Measurements from ENCODE around the gene RYR1. TPM values are rescaled to one million over a fixed set of nuclear protein-coding genes. Genes with fewer than 3 reads are reported as not detected.
A peak's percentile ranks its signal among the peaks of the same experiment; 100 is the strongest.
"Not testable (repeated sequence)": the region's sequence is repeated elsewhere in the genome, so short reads cannot be mapped to it uniquely, and the experiment has no call there.

The RYR1 gene
- polyA plus RNA-seq, 1 experiment = not detected

- no peak for DNase-seq (ENCODE audit: low read depth, low spot score)
- ChIA-PET CTCF (no interaction called here), POLR2A (no interaction called here)
- Histone ChIP-seq H3K9me3 (ENCODE audit: control insufficient read depth, insufficient read depth, low read length) (no peaks in the 10 kb centered on the region; the same call in 1 of the 2 replicates), H3K27ac (ENCODE audit: low read depth, low read length) (no peak overlapping the region), H3K4me3 (ENCODE audit: low read depth, low read length) (no peak overlapping the region), H3K27me3 (ENCODE audit: control insufficient read depth, insufficient read depth, low read length) (peaks cover 29% of the 10 kb centered on the region)
- no peak for TF ChIP-seq CTCF (IDR thresholded peaks at IDR 0.05; ENCODE audit: low read depth, low read length)
Measured at GRCh38 chr19:38421856-38422255, 11.6 kb upstream of the RYR1 start.

GRCh38 chr19:38422438-38422837 lies 11.1 kb upstream of the RYR1 start:
- TF ChIP-seq CTCF (IDR thresholded peaks at IDR 0.05; ENCODE audit: low read depth, low read length) = no peak
- H3K27ac ChIP-seq (ENCODE audit: low read depth, low read length) = no peak overlapping the region
- no peak for DNase-seq (ENCODE audit: low read depth, low spot score)
- peaks cover 23% of the 10 kb centered on the region for H3K27me3 ChIP-seq (ENCODE audit: control insufficient read depth, insufficient read depth, low read length)
- no peak overlapping the region for H3K4me3 ChIP-seq (ENCODE audit: low read depth, low read length)
- H3K9me3 ChIP-seq (ENCODE audit: control insufficient read depth, insufficient read depth, low read length) = no peaks in the 10 kb centered on the region; the same call in 1 of the 2 replicates
- POLR2A ChIA-PET = no interaction called here
- CTCF ChIA-PET = no interaction called here

- POLR2A ChIA-PET = no interaction called here
- DNase-seq (ENCODE audit: low read depth, low spot score) = no peak
- H3K9me3 ChIP-seq (ENCODE audit: control insufficient read depth, insufficient read depth, low read length) = no peaks in the 10 kb centered on the region; the same call in 1 of the 2 replicates
- H3K4me3 ChIP-seq (ENCODE audit: low read depth, low read length) = no peak overlapping the region
- no peak overlapping the region for H3K27ac ChIP-seq (ENCODE audit: low read depth, low read length)
- H3K27me3 ChIP-seq (ENCODE audit: control insufficient read depth, insufficient read depth, low read length) = peaks cover 9% of the 10 kb centered on the region
- CTCF ChIA-PET = no interaction called here
- no peak for TF ChIP-seq CTCF (IDR thresholded peaks at IDR 0.05; ENCODE audit: low read depth, low read length)
Measured at GRCh38 chr19:38424272-38424671, 9.2 kb upstream of the RYR1 start.

GRCh38 chr19:38425222-38425809 lies 8.2 kb upstream of the RYR1 start:
- H3K27me3 ChIP-seq (ENCODE audit: control insufficient read depth, insufficient read depth, low read length) = peaks cover 4% of the 10 kb centered on the region
- H3K4me3 ChIP-seq (ENCODE audit: low read depth, low read length) = no peak overlapping the region
- no peak for TF ChIP-seq CTCF (IDR thresholded peaks at IDR 0.05; ENCODE audit: low read depth, low read length)
- no peaks in the 10 kb centered on the region; the same call in 1 of the 2 replicates for H3K9me3 ChIP-seq (ENCODE audit: control insufficient read depth, insufficient read depth, low read length)
- DNase-seq (ENCODE audit: low read depth, low spot score) = no peak
- peak overlapping the region; percentile 11 for H3K27ac ChIP-seq (ENCODE audit: low read depth, low read length)
- ChIA-PET POLR2A (no interaction called here), CTCF (interaction anchor here (0.9 kb wide), 1 partner anchor 23 kb away, joined by 5 read pairs; the partner anchor contains the start of gene FAM98C)

- no peak for TF ChIP-seq CTCF (IDR thresholded peaks at IDR 0.05; ENCODE audit: low read depth, low read length)
- H3K27ac ChIP-seq (ENCODE audit: low read depth, low read length) = peak within 1 kb of the TSS; percentile 11
- peaks cover 4% of the 10 kb centered on the region for H3K27me3 ChIP-seq (ENCODE audit: control insufficient read depth, insufficient read depth, low read length)
- ChIA-PET CTCF (interaction anchor here (0.9 kb wide), 1 partner anchor 23 kb away, joined by 5 read pairs; the partner anchor contains the start of gene FAM98C), POLR2A (no interaction called here)
- no peak within 1 kb of the TSS for H3K4me3 ChIP-seq (ENCODE audit: low read depth, low read length)
- no peaks in the 10 kb centered on the region; the same call in 1 of the 2 replicates for H3K9me3 ChIP-seq (ENCODE audit: control insufficient read depth, insufficient read depth, low read length)
- DNase-seq (ENCODE audit: low read depth, low spot score) = no peak
Measured at GRCh38 chr19:38425810-38426466, 7.6 kb upstream of the RYR1 start, which contains the start of gene RASGRP4. Gene RASGRP4 (minus strand): TSS chr19:38426219. CDS start chr19:38426091, 128 bp downstream.

GRCh38 chr19:38427035-38427677 lies 6.3 kb upstream of the RYR1 start:
- H3K27me3 ChIP-seq (ENCODE audit: control insufficient read depth, insufficient read depth, low read length); H3K9me3 ChIP-seq (ENCODE audit: control insufficient read depth, insufficient read depth, low read length); H3K4me3 ChIP-seq (ENCODE audit: low read depth, low read length); DNase-seq (ENCODE audit: low read depth, low spot score); H3K27ac ChIP-seq (ENCODE audit: low read depth, low read length); CTCF ChIA-PET; POLR2A ChIA-PET: not testable (repeated sequence)
